GM18526 (cell line): Measurements from ENCODE around the gene OR4E1.

ENCODE experiments used
- POLR2A ChIP-seq: IDR thresholded peaks from 3 replicates; pipeline ENCODE4 v1.6.1; 2011; ENCODE audit not compliant: insufficient read length; ENCODE audit errors: extremely low read depth

OR4E1 gene

GRCh38 chr14:21673718-21674117 is at the start of gene OR4E1:
Gene OR4E1, minus strand, starts transcription at chr14:21673818. Its CDS starts 2,883 bp downstream, at chr14:21670935.
- TF ChIP-seq POLR2A = no peak

GRCh38 chr14:21721504-21721903 is 47.9 kb upstream of the OR4E1 start:
- no peak for TF ChIP-seq POLR2A

GRCh38 chr14:21719841-21720240 is 46.2 kb upstream of the OR4E1 start:
- TF ChIP-seq POLR2A = no peak

- no peak for TF ChIP-seq POLR2A
These were observed 40.8 kb upstream of the OR4E1 start for GRCh38 chr14:21714318-21714929.

GRCh38 chr14:21712036-21712435 is 38.4 kb upstream of the OR4E1 start:
- TF ChIP-seq POLR2A = no peak

GRCh38 chr14:21711360-21711961 is 37.8 kb upstream of the OR4E1 start:
- TF ChIP-seq POLR2A = no peak

GRCh38 chr14:21704338-21704737 is 30.7 kb upstream of the OR4E1 start:
- no peak for TF ChIP-seq POLR2A

- TF ChIP-seq POLR2A = no peak
These were observed 30.0 kb upstream of the OR4E1 start for GRCh38 chr14:21703357-21704326.

GRCh38 chr14:21702316-21702715 is 28.7 kb upstream of the OR4E1 start:
- TF ChIP-seq POLR2A = no peak

GRCh38 chr14:21699551-21699950 is 25.9 kb upstream of the OR4E1 start:
- no peak for TF ChIP-seq POLR2A

- TF ChIP-seq POLR2A = no peak
These were observed 20.8 kb upstream of the OR4E1 start for GRCh38 chr14:21694425-21694824.

GRCh38 chr14:21686468-21686867 is 12.8 kb upstream of the OR4E1 start:
- no peak for TF ChIP-seq POLR2A

GRCh38 chr14:21680072-21680471 is 6.5 kb upstream of the OR4E1 start:
- TF ChIP-seq POLR2A = no peak

- TF ChIP-seq POLR2A = no peak
These were observed 1.9 kb upstream of the OR4E1 start for GRCh38 chr14:21675566-21675965.

- no peak for TF ChIP-seq POLR2A
These were observed 1.5 kb downstream of the OR4E1 start for GRCh38 chr14:21672116-21672515.

- TF ChIP-seq POLR2A = no peak
These were observed 2.2 kb downstream of the OR4E1 start for GRCh38 chr14:21671371-21671770.
